ENCODE results near the gene ZBTB42.

The ZBTB42 gene

DNA sequence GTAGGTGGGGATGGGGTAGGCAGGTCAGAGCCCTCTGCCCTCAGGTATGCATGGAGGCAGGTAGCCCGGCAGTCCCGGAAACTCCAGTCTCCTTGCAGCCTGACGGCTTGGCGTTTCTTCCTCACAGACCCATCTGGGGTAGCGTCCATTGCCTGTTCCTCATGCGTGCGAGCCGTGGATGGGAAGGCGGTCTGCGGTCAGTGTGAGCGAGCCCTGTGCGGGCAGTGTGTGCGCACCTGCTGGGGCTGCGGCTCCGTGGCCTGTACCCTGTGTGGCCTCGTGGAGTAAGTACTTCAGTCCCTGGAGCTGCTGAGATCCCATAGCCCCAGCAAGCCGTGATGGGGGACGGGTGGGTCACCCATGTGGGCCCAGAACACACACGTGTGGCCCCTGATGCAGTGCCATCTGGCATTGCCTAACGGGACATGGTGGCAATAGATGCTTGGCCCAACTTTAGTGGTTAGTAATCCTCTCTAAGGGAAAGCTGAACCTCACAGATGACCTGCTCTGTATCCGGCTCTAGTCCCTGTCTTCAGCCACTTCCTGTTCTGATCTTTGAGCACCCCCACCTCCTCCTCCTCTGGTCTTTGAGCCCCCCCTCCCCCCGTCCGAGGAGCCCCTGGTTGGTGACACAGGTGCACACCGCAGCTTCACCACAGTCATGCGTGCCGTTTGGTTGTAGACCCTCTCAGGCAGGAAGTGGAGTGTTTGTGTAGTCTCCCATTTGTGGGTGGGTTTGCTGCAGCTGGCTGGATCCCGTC lies 44.2 kb upstream of the ZBTB42 start:
- TF ChIP-seq CEBPB (IDR thresholded peaks at IDR 0.05) (no peak), RAD21 (IDR thresholded peaks at IDR 0.05; ENCODE audit: low read depth) (no peak), NFIC (IDR thresholded peaks at IDR 0.05) (no peak), CREB1 (IDR thresholded peaks at IDR 0.05; ENCODE audit: low read depth) (no peak), FOXM1 (IDR thresholded peaks at IDR 0.05; ENCODE audit: borderline replicate concordance, low read depth) (no peak), TEAD4 (IDR thresholded peaks at IDR 0.05) (no peak), EP300 (IDR thresholded peaks at IDR 0.05; ENCODE audit: borderline replicate concordance) (no peak)
- TF ChIP-seq, protein P1, sequence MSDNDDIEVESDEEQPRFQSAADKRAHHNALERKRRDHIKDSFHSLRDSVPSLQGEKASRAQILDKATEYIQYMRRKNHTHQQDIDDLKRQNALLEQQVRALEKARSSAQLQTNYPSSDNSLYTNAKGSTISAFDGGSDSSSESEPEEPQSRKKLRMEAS (IDR thresholded peaks at IDR 0.05), result no peak

DNA sequence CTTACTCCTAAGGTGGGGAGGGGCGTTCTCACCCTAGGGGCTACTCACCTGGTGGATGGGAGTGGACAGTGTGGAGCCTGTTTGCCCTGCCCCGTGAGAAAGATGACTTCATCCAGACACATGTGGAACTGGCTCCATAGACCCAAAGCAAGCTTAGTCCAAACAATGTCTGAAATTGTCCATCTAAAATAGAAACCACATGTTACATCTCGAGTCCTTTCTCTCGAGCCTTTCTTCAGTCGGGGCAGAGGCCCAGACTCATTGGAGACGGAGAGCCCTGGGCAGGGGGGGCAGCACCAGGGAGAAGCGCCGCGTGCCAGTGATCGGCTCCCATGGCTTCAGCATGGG lies 43.7 kb upstream of the ZBTB42 start:
- no peak for TF ChIP-seq USF1 (IDR thresholded peaks at IDR 0.05)
- TF ChIP-seq, protein P2, sequence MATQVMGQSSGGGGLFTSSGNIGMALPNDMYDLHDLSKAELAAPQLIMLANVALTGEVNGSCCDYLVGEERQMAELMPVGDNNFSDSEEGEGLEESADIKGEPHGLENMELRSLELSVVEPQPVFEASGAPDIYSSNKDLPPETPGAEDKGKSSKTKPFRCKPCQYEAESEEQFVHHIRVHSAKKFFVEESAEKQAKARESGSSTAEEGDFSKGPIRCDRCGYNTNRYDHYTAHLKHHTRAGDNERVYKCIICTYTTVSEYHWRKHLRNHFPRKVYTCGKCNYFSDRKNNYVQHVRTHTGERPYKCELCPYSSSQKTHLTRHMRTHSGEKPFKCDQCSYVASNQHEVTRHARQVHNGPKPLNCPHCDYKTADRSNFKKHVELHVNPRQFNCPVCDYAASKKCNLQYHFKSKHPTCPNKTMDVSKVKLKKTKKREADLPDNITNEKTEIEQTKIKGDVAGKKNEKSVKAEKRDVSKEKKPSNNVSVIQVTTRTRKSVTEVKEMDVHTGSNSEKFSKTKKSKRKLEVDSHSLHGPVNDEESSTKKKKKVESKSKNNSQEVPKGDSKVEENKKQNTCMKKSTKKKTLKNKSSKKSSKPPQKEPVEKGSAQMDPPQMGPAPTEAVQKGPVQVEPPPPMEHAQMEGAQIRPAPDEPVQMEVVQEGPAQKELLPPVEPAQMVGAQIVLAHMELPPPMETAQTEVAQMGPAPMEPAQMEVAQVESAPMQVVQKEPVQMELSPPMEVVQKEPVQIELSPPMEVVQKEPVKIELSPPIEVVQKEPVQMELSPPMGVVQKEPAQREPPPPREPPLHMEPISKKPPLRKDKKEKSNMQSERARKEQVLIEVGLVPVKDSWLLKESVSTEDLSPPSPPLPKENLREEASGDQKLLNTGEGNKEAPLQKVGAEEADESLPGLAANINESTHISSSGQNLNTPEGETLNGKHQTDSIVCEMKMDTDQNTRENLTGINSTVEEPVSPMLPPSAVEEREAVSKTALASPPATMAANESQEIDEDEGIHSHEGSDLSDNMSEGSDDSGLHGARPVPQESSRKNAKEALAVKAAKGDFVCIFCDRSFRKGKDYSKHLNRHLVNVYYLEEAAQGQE (IDR thresholded peaks at IDR 0.05; ENCODE audit: low read depth), result no peak
- no peak for TF ChIP-seq CEBPB (IDR thresholded peaks at IDR 0.05)
- no peak for TF ChIP-seq YY1 (IDR thresholded peaks at IDR 0.05; ENCODE audit: low read depth)
- no peak for TF ChIP-seq TCF12 (IDR thresholded peaks at IDR 0.05; ENCODE audit: low read depth)
- TF ChIP-seq EP300 (IDR thresholded peaks at IDR 0.05; ENCODE audit: borderline replicate concordance), result no peak
- TF ChIP-seq NFIC (IDR thresholded peaks at IDR 0.05), result no peak
- TF ChIP-seq, protein P1 (IDR thresholded peaks at IDR 0.05), result no peak

- no peak for TF ChIP-seq NFIC (IDR thresholded peaks at IDR 0.05)
- no peak for TF ChIP-seq FOXM1 (IDR thresholded peaks at IDR 0.05; ENCODE audit: borderline replicate concordance, low read depth)
Observed at GRCh38 chr14:104757681-104758392, 43.1 kb upstream of the ZBTB42 start.

- TF ChIP-seq FOXM1 (IDR thresholded peaks at IDR 0.05; ENCODE audit: borderline replicate concordance, low read depth) (no peak), ZBTB7A (IDR thresholded peaks at IDR 0.05; ENCODE audit: low read depth) (no peak), RAD21 (IDR thresholded peaks at IDR 0.05; ENCODE audit: low read depth) (no peak), USF1 (IDR thresholded peaks at IDR 0.05) (no peak), TCF12 (IDR thresholded peaks at IDR 0.05; ENCODE audit: low read depth) (no peak), TAF1 (IDR thresholded peaks at IDR 0.05; ENCODE audit: low read depth) (no peak), EGR1 (IDR thresholded peaks at IDR 0.05) (no peak), CREB1 (IDR thresholded peaks at IDR 0.05; ENCODE audit: low read depth) (no peak), EP300 (IDR thresholded peaks at IDR 0.05; ENCODE audit: borderline replicate concordance) (no peak), CEBPB (IDR thresholded peaks at IDR 0.05) (no peak), NFIC (IDR thresholded peaks at IDR 0.05) (no peak), YY1 (IDR thresholded peaks at IDR 0.05; ENCODE audit: low read depth) (no peak), TEAD4 (IDR thresholded peaks at IDR 0.05) (no peak)
- TF ChIP-seq, protein P2 (IDR thresholded peaks at IDR 0.05; ENCODE audit: low read depth), result no peak
- TF ChIP-seq, protein P1 (IDR thresholded peaks at IDR 0.05), result no peak
Observed at GRCh38 chr14:104758981-104759969, 41.6 kb upstream of the ZBTB42 start.

GRCh38 chr14:104765517-104765916 lies 35.4 kb upstream of the ZBTB42 start:
- TF ChIP-seq TEAD4 (IDR thresholded peaks at IDR 0.05), result no peak
- no peak for TF ChIP-seq EGR1 (IDR thresholded peaks at IDR 0.05)
- no peak for TF ChIP-seq TCF12 (IDR thresholded peaks at IDR 0.05; ENCODE audit: low read depth)
- TF ChIP-seq ZBTB7A (IDR thresholded peaks at IDR 0.05; ENCODE audit: low read depth), result no peak
- TF ChIP-seq, protein P1 (IDR thresholded peaks at IDR 0.05), result no peak
- no peak for TF ChIP-seq NFIC (IDR thresholded peaks at IDR 0.05)
- TF ChIP-seq, protein P2 (IDR thresholded peaks at IDR 0.05; ENCODE audit: low read depth), result no peak
- TF ChIP-seq CEBPB (IDR thresholded peaks at IDR 0.05), result no peak
- no peak for TF ChIP-seq YY1 (IDR thresholded peaks at IDR 0.05; ENCODE audit: low read depth)
- no peak for TF ChIP-seq TAF1 (IDR thresholded peaks at IDR 0.05; ENCODE audit: low read depth)
- no peak for TF ChIP-seq FOXM1 (IDR thresholded peaks at IDR 0.05; ENCODE audit: borderline replicate concordance, low read depth)

All from Ishikawa (cell line).